NCI-H1048 (cell line): Measurements from ENCODE around the gene FUCA2.
"Not testable (repeated sequence)": the region's sequence is repeated elsewhere in the genome, so short reads cannot be mapped to it uniquely, and the experiment has no call there.

Source experiments
- DNase-seq: peaks from one replicate; lab custom pipeline; 2025; lab: John Stamatoyannopoulos, UW

Gene FUCA2

GRCh38 chr6:143536461-143536865 lies 24.9 kb upstream of the FUCA2 start:
- no peak for DNase-seq

GRCh38 chr6:143535189-143535614 lies 23.7 kb upstream of the FUCA2 start:
- no peak for DNase-seq

GRCh38 chr6:143531720-143532499 lies 20.4 kb upstream of the FUCA2 start:
- DNase-seq = no peak

GRCh38 chr6:143529095-143529494 lies 17.6 kb upstream of the FUCA2 start:
- DNase-seq = no peak

GRCh38 chr6:143528164-143528811 lies 16.8 kb upstream of the FUCA2 start:
- no peak for DNase-seq

- DNase-seq = no peak
Measured at GRCh38 chr6:143527677-143528076, 16.2 kb upstream of the FUCA2 start.

- no peak for DNase-seq
Measured at GRCh38 chr6:143525356-143525755, 13.8 kb upstream of the FUCA2 start.

- no peak for DNase-seq
Measured at GRCh38 chr6:143522039-143522600, 10.6 kb upstream of the FUCA2 start.

GRCh38 chr6:143517447-143517773 lies 5.9 kb upstream of the FUCA2 start:
- no peak for DNase-seq

GRCh38 chr6:143516690-143517446 lies 5.3 kb upstream of the FUCA2 start:
- no peak for DNase-seq

GRCh38 chr6:143515766-143516355 lies 4.3 kb upstream of the FUCA2 start:
- DNase-seq = no peak

GRCh38 chr6:143515061-143515760 lies 3.7 kb upstream of the FUCA2 start:
- no peak for DNase-seq

- no peak for DNase-seq
Measured at GRCh38 chr6:143513410-143513809, 1.9 kb upstream of the FUCA2 start.

- DNase-seq = not testable (repeated sequence)
Measured at GRCh38 chr6:143510326-143510725, 1.2 kb downstream of the FUCA2 start.

GRCh38 chr6:143507358-143508145 lies 4.0 kb downstream of the FUCA2 start:
- no peak for DNase-seq

GRCh38 chr6:143506620-143507019 lies 4.9 kb downstream of the FUCA2 start:
- no peak for DNase-seq

GRCh38 chr6:143506199-143506598 lies 5.3 kb downstream of the FUCA2 start:
- DNase-seq = no peak

- DNase-seq = no peak
Measured at GRCh38 chr6:143505537-143505936, 6.0 kb downstream of the FUCA2 start.

- no peak for DNase-seq
Measured at GRCh38 chr6:143505111-143505510, 6.4 kb downstream of the FUCA2 start.

GRCh38 chr6:143504369-143504768 lies 7.2 kb downstream of the FUCA2 start:
- DNase-seq = no peak

GRCh38 chr6:143501851-143502250 lies 9.7 kb downstream of the FUCA2 start:
- DNase-seq = no peak
